GM18507 (cell line): ENCODE data around the gene POP4.
A peak's percentile ranks its signal among the peaks of the same experiment; 100 is the strongest.
"Not testable (repeated sequence)": the region's sequence is repeated elsewhere in the genome, so short reads cannot be mapped to it uniquely, and the experiment has no call there.

Experiments used
- DNase-seq: peaks from one replicate; pipeline ENCODE4 v3.0.0; 2011; ENCODE audit warnings: low read depth; ENCODE audit not compliant: insufficient read length; ENCODE audit errors: extremely low spot score
- FAIRE-seq: peaks from 2 replicates; lab custom pipeline; 2011; peaks lifted over from hg19 to GRCh38; lab: Jason Lieb, UNC

POP4 gene

GRCh38 chr19:29605653-29606419 lies at the start of gene POP4:
POP4 (plus strand) TSS chr19:29606283; CDS start chr19:29606319, 36 bp downstream.
- peak; percentile 94 for FAIRE-seq
- peak; percentile 98 for DNase-seq

- FAIRE-seq, DNase-seq: not testable (repeated sequence)
Observed at GRCh38 chr19:29559110-29559509, 47.0 kb upstream of the POP4 start.

GRCh38 chr19:29559743-29560142 lies 46.3 kb upstream of the POP4 start:
- no peak for DNase-seq
- no peak for FAIRE-seq

GRCh38 chr19:29560313-29561075 lies 45.6 kb upstream of the POP4 start:
- FAIRE-seq (no peak), DNase-seq (no peak)

- FAIRE-seq (no peak), DNase-seq (no peak)
Observed at GRCh38 chr19:29561601-29562000, 44.5 kb upstream of the POP4 start.

GRCh38 chr19:29562299-29563297 lies 43.5 kb upstream of the POP4 start:
- DNase-seq (no peak), FAIRE-seq (no peak)

- no peak for FAIRE-seq
- DNase-seq, result no peak
Observed at GRCh38 chr19:29563486-29564101, 42.5 kb upstream of the POP4 start.

- DNase-seq, result no peak
- FAIRE-seq, result no peak
Observed at GRCh38 chr19:29564574-29565005, 41.5 kb upstream of the POP4 start.

GRCh38 chr19:29565171-29565570 lies 40.9 kb upstream of the POP4 start:
- DNase-seq (no peak), FAIRE-seq (no peak)

GRCh38 chr19:29566496-29567054 lies 39.5 kb upstream of the POP4 start:
- FAIRE-seq (no peak), DNase-seq (no peak)

- DNase-seq (no peak), FAIRE-seq (no peak)
Observed at GRCh38 chr19:29567366-29567915, 38.6 kb upstream of the POP4 start.

- DNase-seq (no peak), FAIRE-seq (no peak)
Observed at GRCh38 chr19:29568036-29569025, 37.8 kb upstream of the POP4 start.

GRCh38 chr19:29569038-29569911 lies 36.8 kb upstream of the POP4 start:
- no peak for FAIRE-seq

GRCh38 chr19:29571181-29571580 lies 34.9 kb upstream of the POP4 start:
- FAIRE-seq (no peak), DNase-seq (no peak)

More at GRCh38 chr19:29569038-29569911, 36.8 kb upstream of the POP4 start:
- no peak for DNase-seq

- DNase-seq, result no peak
- FAIRE-seq, result no peak
Observed at GRCh38 chr19:29573486-29573885, 32.6 kb upstream of the POP4 start.

GRCh38 chr19:29574510-29574909 lies 31.6 kb upstream of the POP4 start:
- FAIRE-seq (no peak), DNase-seq (no peak)
